GM12892 (cell line): ENCODE data around the gene ACADM.

Experiments used
- DNase-seq: peaks from one replicate; pipeline ENCODE4 v3.0.0; 2011; ENCODE audit not compliant: insufficient read length
- FAIRE-seq: peaks from 2 replicates; lab custom pipeline; 2011; peaks lifted over from hg19 to GRCh38; lab: Jason Lieb, UNC
- POLR2A ChIP-seq: IDR thresholded peaks from 2 replicates; pipeline ENCODE4 v1.6.1; 2011; ENCODE audit warnings: low read depth, low read length, control low read depth
- POLR2AphosphoS5 ChIP-seq: IDR thresholded peaks from 2 replicates; pipeline ENCODE4 v1.6.1; 2011; ENCODE audit warnings: low read depth, low read length, control low read depth
- TAF1 ChIP-seq: IDR thresholded peaks from 2 replicates; pipeline ENCODE4 v1.6.1; 2011; ENCODE audit warnings: low read depth, mild to moderate bottlenecking, control low read depth, low read length, borderline replicate concordance

The ACADM gene

DNA sequence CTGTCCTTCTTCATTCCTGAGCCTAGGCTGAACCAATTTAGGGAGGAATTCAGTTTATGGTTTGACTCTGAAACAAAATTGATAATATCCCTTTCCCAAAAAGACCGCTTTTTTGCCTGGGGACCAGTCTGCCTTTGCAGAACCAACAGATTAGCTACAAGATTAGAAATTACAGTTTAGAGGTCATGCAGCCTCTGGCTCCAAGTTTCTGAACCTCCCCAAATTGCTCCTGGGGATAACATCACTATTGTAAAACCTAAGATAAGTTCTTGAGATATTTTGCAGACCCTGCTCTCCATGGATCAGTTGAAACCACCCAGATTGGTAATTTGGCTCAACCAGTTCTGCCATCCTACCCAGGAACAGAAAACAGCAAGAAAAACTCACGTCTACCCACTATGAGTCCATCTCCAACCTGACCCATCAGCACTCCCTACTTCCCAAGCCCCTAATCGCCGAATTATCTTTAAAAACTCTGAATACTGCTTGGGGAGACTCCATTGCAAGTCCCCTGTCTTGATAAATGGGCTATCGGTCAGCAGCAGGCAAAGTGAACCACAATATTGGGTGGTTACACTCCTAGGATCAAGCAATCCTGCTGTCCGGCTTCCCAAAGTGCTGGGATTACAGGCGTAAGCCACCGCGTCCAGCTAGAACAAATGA, 60.9 kb downstream of the ACADM start:
- no peak for FAIRE-seq
- no peak for DNase-seq
- TF ChIP-seq POLR2A: no peak

DNA sequence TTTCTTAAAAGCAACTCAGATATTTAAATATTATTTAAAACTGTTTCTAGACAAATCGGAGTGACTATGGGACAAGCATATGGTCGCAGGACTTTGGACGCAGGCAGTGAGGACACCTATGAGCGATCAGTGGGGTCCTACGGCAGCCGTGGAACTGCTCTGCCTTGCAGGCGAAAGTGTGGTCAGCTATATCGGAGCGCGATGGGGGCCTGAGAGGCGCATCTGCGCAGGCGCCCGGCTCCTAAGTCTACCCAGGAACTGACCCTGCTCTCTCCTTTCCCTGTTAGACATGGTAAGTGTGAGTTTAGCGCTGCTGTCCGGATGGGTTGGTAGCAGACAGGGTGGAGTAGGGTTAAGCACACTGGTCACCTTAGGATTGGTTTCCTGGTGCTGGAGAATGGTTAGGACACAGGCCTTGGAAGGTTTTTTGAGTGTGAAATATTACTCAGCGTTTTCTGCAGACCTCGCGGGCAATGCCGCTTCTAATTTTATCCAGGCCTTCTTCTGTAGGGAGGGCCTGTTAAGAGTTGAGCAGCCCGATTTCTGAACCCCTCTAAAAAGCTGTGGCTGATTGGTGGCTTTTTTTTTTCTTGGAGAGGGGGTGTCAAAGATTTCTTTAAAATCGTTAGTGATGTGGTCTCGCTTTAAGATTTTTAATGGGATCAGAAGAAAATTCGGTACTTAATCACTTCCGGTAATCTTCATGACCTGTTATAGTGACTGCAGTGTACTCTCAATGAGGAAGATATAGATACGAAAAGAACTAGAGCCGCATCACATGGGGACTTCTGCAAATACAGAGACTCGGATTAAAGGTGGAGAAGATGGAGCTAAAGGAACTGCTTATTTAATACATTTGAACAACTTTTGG, 61.7 kb downstream of the ACADM start, which contains the start of gene RABGGTB:
TSS of gene RABGGTB (plus strand) at position 274 of the 871 bp plus-strand sequence. CDS start at position 290, 16 bp downstream.
- DNase-seq (peak; percentile 67), FAIRE-seq (peak; percentile 93)
- TF ChIP-seq POLR2AphosphoS5: peak; percentile 100
- peak; percentile 94 for TF ChIP-seq TAF1
- TF ChIP-seq POLR2A: peak; percentile 99

DNA sequence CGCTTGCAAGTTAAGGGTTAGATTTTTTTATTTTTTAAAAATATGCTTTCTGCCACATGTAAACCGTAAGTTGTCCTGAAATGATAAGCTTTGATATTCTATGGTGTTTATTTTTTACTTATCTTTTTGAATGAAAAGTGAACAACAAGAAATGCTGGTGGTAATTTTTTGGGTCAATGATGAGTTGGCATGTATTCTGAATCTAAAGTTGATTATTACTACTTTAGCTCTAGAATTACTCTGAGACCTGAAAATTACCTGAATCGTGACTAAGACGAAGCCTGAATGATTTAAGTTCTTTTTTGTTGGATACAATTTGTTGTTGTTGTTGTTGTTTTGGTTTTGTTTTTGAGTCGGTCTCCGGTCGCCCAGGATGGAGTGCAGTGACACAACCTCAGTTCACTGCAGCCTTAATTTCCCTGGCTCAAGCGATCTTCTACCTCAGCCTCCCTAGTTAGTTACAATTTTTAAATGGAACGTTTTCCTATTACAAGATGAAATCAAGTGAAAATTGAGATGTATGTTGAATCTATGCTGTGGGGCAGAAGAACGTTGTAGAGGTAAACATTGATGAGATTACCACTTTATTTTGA, 62.5 kb downstream of the ACADM start:
- no peak for FAIRE-seq
- no peak for DNase-seq
- no peak for TF ChIP-seq POLR2AphosphoS5
- TF ChIP-seq TAF1: no peak
- TF ChIP-seq POLR2A: no peak

DNA sequence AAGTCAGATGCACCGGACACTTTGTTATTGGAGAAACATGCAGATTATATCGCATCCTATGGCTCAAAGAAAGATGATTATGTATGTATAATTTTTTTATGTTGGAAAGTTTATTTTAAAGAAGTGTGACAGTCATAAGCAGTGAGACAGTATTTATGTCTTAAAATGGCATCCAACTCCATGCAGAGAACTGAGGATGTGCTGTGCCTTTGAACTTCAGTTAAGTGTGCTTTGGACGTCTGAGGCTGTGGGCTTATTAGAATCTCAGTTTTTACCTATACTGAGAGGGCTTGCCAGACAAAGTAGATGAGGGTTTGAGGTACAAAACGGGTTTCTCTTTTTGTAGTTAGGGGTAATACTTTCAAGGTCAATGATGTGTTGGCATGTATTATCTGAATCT, 63.0 kb downstream of the ACADM start:
- TF ChIP-seq POLR2AphosphoS5 (no peak), TAF1 (no peak), POLR2A (no peak)
- DNase-seq (no peak), FAIRE-seq (no peak)

DNA sequence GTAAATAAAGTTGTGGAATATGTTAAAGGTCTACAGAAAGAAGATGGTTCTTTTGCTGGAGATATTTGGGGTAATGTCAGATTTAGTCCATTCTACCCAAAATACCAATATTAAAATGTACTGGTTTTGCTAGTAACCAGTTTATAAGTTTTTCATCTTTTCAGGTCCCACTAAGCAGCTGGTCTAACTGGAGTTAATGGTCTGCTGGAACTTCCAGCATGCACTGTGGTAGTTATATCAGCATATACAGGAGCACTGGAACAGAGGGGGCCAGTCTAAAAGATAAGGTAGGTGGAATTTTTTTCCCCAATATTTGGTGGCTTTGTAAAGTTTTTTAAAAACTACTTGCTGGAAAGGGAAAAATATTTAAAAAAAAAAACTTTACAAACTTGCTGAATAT, 65.5 kb downstream of the ACADM start:
- DNase-seq (no peak), FAIRE-seq (no peak)
- TF ChIP-seq POLR2A: no peak
- TF ChIP-seq TAF1: no peak
- no peak for TF ChIP-seq POLR2AphosphoS5

DNA sequence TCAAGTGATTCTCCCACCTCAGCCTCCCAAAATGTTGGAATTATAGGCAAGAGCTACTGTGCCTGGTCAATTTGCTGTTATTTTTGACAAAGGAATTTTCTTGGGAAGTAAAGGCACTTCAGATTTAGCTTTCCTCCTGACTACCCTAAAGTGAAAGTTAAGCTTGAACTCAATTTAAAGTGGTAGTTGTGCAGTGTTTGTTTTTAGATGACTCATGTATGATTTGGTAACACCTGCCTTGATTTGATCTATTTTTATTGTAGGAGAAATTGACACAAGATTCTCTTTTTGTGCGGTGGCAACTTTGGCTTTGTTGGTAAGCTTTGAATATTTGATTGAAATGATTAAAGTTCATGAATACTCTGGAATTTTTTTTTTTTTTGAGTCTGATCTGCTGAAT, 66.5 kb downstream of the ACADM start:
- FAIRE-seq: no peak
- no peak for DNase-seq
- TF ChIP-seq POLR2A: no peak
- no peak for TF ChIP-seq TAF1
- no peak for TF ChIP-seq POLR2AphosphoS5

DNA sequence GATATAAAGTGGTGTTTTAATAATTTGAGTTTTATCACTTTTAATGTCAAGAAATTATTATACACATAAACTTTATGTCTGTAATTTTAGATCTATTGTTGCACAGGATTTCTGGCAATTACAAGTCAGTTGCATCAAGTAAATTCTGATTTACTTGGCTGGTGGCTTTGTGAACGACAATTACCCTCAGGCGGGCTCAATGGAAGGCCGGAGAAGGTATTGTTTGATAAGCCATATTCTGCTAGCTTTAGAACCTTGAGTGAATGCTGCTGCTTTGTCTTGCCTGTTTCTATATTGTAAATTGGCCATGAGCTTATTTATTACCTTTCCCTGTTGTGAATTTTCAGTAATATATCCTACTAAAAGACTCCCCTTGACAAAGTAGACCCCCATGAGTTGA, 67.6 kb downstream of the ACADM start:
- FAIRE-seq (no peak), DNase-seq (no peak)
- TF ChIP-seq TAF1: no peak
- TF ChIP-seq POLR2A: no peak
- no peak for TF ChIP-seq POLR2AphosphoS5

DNA sequence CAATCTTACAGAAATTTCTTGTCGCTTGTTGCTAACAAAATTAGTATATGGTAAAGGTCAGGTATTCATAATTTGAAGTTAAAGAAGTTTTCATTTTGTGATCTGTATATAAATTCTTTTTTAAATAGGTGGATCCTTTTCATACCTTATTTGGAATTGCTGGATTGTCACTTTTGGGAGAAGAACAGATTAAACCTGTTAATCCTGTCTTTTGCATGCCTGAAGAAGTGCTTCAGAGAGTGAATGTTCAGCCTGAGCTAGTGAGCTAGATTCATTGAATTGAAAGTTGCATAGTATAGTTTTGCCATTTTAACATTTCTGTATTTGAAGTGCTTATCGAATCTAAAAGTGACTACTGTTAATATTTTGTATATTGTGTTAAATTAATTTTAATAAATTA, 69.9 kb downstream of the ACADM start:
- FAIRE-seq (no peak), DNase-seq (no peak)
- TF ChIP-seq POLR2AphosphoS5 (no peak), POLR2A (no peak), TAF1 (no peak)

DNA sequence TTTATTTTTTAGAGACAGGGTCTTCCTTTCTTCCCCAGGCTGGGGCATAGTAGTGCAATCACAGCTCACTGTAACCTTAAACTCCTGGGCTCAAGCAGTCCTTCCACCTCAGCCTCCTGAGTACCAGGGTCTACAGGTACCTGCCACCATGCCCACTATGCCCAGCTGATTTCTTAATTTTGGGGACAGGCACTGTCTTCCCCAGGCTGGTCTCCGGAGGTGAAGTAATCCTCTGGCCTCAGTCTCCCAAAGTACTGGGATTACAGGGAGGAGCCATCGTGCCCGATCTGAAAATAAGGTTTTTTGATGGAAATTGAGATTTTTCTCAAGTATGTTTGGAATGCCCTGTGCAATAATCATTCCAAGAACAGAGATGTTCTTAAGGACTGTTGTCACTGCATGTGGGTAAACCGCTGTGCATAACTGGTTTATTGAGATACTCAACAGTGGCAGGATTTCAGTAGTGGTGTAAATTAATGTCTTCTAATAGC, 71.2 kb downstream of the ACADM start:
- FAIRE-seq (no peak), DNase-seq (no peak)
- TF ChIP-seq POLR2AphosphoS5 (peak; percentile 82), TAF1 (no peak), POLR2A (no peak; the same call in 1 of the 2 replicates)

DNA sequence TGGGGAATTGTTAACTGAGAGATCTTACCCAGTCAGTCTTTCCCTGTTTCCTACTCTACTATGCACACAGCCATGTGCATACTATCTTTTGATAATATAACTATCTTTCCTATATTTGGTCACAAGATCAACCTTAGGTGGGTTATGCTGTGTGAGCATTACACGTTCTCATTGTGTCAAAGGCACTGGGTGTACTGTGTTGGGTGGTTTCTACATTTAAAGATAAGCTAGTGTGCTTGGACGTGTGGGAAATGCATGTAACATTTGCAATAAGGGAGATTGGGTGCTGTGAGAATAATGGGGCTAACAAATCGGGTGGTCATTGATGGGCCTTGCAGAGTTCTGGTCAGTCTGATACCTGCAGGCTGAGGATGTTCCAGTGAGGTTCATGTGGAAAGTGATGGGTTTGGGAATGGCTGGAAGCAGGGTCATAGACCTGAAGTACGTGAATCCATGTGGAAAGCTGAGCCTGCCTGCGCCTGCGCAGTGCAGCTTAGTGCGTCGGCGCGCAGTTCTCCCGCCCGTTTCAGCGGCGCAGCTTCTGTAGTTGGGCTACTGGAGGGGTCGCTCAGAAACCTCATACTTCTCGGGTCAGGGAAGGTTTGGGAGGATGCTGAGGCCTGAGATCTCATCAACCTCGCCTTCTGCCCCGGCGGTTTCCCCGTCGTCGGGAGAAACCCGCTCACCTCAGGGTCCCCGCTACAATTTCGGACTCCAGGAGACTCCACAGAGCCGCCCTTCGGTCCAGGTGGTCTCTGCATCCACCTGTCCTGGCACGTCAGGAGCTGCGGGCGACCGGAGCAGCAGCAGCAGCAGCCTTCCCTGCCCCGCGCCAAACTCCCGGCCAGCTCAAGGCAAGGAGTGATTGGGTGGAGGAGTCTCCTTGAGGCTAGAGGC, 72.1 kb downstream of the ACADM start, which contains the start of gene MSH4:
TSS of gene MSH4 (plus strand) at position 507 of the 897 bp plus-strand sequence. CDS start at position 611, 104 bp downstream.
- FAIRE-seq (no peak), DNase-seq (no peak)
- TF ChIP-seq POLR2A (peak; percentile 80), POLR2AphosphoS5 (peak; percentile 90), TAF1 (no peak)

DNA sequence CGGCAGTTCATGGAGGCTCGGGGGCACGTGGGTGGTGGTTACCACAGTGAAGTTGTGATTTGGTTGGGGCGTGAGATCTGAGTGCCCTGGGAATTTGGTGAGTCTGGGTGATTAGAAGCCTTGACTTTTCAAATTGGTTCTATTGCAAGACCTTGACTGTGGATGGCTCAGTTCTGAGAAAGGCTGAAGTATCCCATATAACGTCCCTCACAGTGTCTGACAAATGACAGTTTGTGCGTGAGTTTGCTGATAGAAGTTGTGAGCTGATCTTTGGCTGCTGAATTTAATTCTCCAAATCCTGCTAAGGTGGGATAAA, 72.7 kb downstream of the ACADM start:
- no peak for TF ChIP-seq TAF1
- no peak for TF ChIP-seq POLR2A
- TF ChIP-seq POLR2AphosphoS5: no peak; the same call in 1 of the 2 replicates
- FAIRE-seq (no peak), DNase-seq (no peak)
